Fibroblast of pulmonary artery (primary cell): ENCODE results near the gene LAMP1.
"Not testable (repeated sequence)": the region's sequence is repeated elsewhere in the genome, so short reads cannot be mapped to it uniquely, and the experiment has no call there.

Source experiments
- DNase-seq: peaks from one replicate; pipeline ENCODE4 v3.0.0-alpha.2; 2010; ENCODE audit warnings: low read depth
- H3K4me3 ChIP-seq: replicated peaks from 2 replicates; pipeline ENCODE4 v1.5.1; 2011; ENCODE audit warnings: low read depth, mild to moderate bottlenecking, control low read depth, low read length, moderate library complexity
- CTCF ChIP-seq: IDR thresholded peaks from 2 replicates; pipeline ENCODE4 v1.5.1; 2011; ENCODE audit warnings: mild to moderate bottlenecking, control low read depth, low read length, inconsistent platforms; ENCODE audit errors: missing control alignments

Gene LAMP1

GRCh38 chr13:113338451-113338850 is 41.4 kb downstream of the LAMP1 start:
- DNase-seq, result no peak
- no peak overlapping the region for H3K4me3 ChIP-seq
- TF ChIP-seq CTCF, result no peak

GRCh38 chr13:113342820-113343691 is 46.0 kb downstream of the LAMP1 start:
- no peak for DNase-seq
- TF ChIP-seq CTCF, result no peak
- H3K4me3 ChIP-seq, result no peak overlapping the region

GRCh38 chr13:113343692-113343968 is 46.6 kb downstream of the LAMP1 start:
- DNase-seq, result no peak
- TF ChIP-seq CTCF, result no peak
- H3K4me3 ChIP-seq, result no peak overlapping the region

GRCh38 chr13:113345486-113345885 is 48.4 kb downstream of the LAMP1 start:
- no peak for TF ChIP-seq CTCF
- no peak for DNase-seq
- H3K4me3 ChIP-seq, result no peak overlapping the region

GRCh38 chr13:113347736-113348225 is 50.7 kb downstream of the LAMP1 start:
- DNase-seq, H3K4me3 ChIP-seq: not testable (repeated sequence)

- no peak for TF ChIP-seq CTCF
- no peak overlapping the region for H3K4me3 ChIP-seq
- DNase-seq, result no peak
These were observed 51.6 kb downstream of the LAMP1 start for GRCh38 chr13:113348591-113348990.

GRCh38 chr13:113349050-113349449 is 52.0 kb downstream of the LAMP1 start:
- DNase-seq, result no peak
- H3K4me3 ChIP-seq, result no peak overlapping the region
- no peak for TF ChIP-seq CTCF
